Panc1 (cell line): ENCODE results near the gene AADACL3. TPM values are rescaled to one million over a fixed set of nuclear protein-coding genes. Genes with fewer than 3 reads are reported as not detected.

ENCODE experiments used
- ATAC-seq: fragments of 200-7000 bp; cut with Tn5 transposase; 2 replicates; pipeline ENCODE4 v1.9.1; 2020; ENCODE audit warnings: mild to moderate bottlenecking, moderate library complexity
- BruUV-seq: library from RNA; stranded (reverse); fragments of 400-500 nt; replicated peaks from 2 replicates; lab custom pipeline; 2021; lab: Mats Ljungman, UMichigan
- CTCF ChIA-PET: fragments of 300-600 bp; sonication (Branson Sonifier 250); formaldehyde crosslinking; loops from one replicate; lab custom pipeline; 2022; ENCODE audit warnings: antibody characterized with exemption; lab: Charles Lee
- POLR2A ChIA-PET: fragments of 300-600 bp; sonication (Branson Sonifier 250); formaldehyde crosslinking; loops from one replicate; lab custom pipeline; 2022; ENCODE audit warnings: antibody characterized with exemption; lab: Charles Lee
- DNase-seq: peaks from one replicate; pipeline ENCODE4 v3.0.0-alpha.2; 2010; ENCODE audit warnings: low read depth, low spot score
- H3K27ac ChIP-seq: 2 replicates; pipeline ENCODE4 v1.5.1; 2011; ENCODE audit warnings: mild to moderate bottlenecking, low read length, inconsistent platforms
- H3K27me3 ChIP-seq: fragments of 200-500 bp; sonication (Bioruptor generic); 2 replicates; pipeline ENCODE4 v1.6.0; 2014; ENCODE audit warnings: low read length, inconsistent platforms; ENCODE audit not compliant: control insufficient read depth, insufficient read depth
- H3K36me3 ChIP-seq: fragments of 200-500 bp; sonication (Bioruptor generic); 2 replicates; pipeline ENCODE4 v1.5.1; 2014; ENCODE audit warnings: inconsistent platforms, mild to moderate bottlenecking, low read length, moderate library complexity; ENCODE audit not compliant: control insufficient read depth, insufficient read depth
- H3K4me1 ChIP-seq: 2 replicates; pipeline ENCODE4 v1.5.1; 2011; ENCODE audit warnings: inconsistent platforms, mild to moderate bottlenecking, low read length, moderate library complexity; ENCODE audit not compliant: control insufficient read depth, insufficient read depth
- H3K4me3 ChIP-seq, 2 experiments: 2 replicates each; pipeline ENCODE4 v1.5.1; 2011 to 2012; ENCODE audit warnings: low read depth in 2 of 2, low read length in 2 of 2, mild to moderate bottlenecking in 2 of 2, inconsistent platforms in 1 of 2, moderate library complexity in 1 of 2
- H3K9me3 ChIP-seq: fragments of 200-500 bp; sonication (Bioruptor generic); 2 replicates; pipeline ENCODE4 v1.5.1; 2014; ENCODE audit warnings: low read depth, mild to moderate bottlenecking, inconsistent platforms, low read length, moderate library complexity; ENCODE audit not compliant: control insufficient read depth, insufficient read depth
- CTCF ChIP-seq: fragments of 450-650 bp; IDR thresholded peaks from 2 replicates; pipeline ENCODE4 v1.5.1; 2017; ENCODE audit warnings: mild to moderate bottlenecking
- POLR2AphosphoS5 ChIP-seq: IDR thresholded peaks from 2 replicates; pipeline ENCODE4 v1.6.1; 2012; ENCODE audit warnings: mild to moderate bottlenecking, low read depth, low read length, moderate library complexity
- REST ChIP-seq, 2 experiments: IDR thresholded peaks; 2 replicates each; pipeline ENCODE4 v1.6.1; 2011 to 2012; ENCODE audit warnings: low read depth in 2 of 2, control low read depth in 1 of 2, low read length in 1 of 2, mild to moderate bottlenecking in 1 of 2, moderate library complexity in 1 of 2; ENCODE audit not compliant: insufficient read depth in 1 of 2
- SIN3A ChIP-seq: IDR thresholded peaks from 2 replicates; pipeline ENCODE4 v1.6.1; 2012; ENCODE audit warnings: low read depth, mild to moderate bottlenecking, low read length, moderate library complexity, borderline replicate concordance; ENCODE audit not compliant: insufficient read depth
- TCF7L2 ChIP-seq: IDR thresholded peaks from 2 replicates; pipeline ENCODE4 v1.6.1; 2011; ENCODE audit warnings: mild to moderate bottlenecking, low read depth, low read length, inconsistent platforms
- in situ Hi-C: cut with HindIII; loops from 2 replicates; pipeline ENCODE4 v1.10.0; 2016; ENCODE audit warnings: low sequenced_read_pairs, low pct_unique_long_range_greater_than_20kb
- intact Hi-C: fragments of 100-400 bp; cut with micrococcal nuclease; formaldehyde crosslinking; loops from one replicate; pipeline ENCODE4 v1.10.0; 2022; ENCODE audit not compliant: unreplicated experiment
- total RNA-seq: library from RNA; stranded (reverse); gene quantifications from one replicate; pipeline ENCODE4 v1.2.1, GENCODE V29; 2021; ENCODE audit not compliant: unreplicated experiment

The AADACL3 gene
- total RNA-seq, 1 experiment from 2014 or later, result not detected

GRCh38 chr1:12756273-12756672 is 40.4 kb downstream of the AADACL3 start:
- ChIA-PET POLR2A (no interaction called here), CTCF (no interaction called here)
- no TSS peak for BruUV-seq
- intact Hi-C loops, result no loop called here
- peaks cover 30% of the 10 kb centered on the region for H3K27me3 ChIP-seq
- H3K36me3 ChIP-seq, result no peaks in the 10 kb centered on the region
- in situ Hi-C loops, result no loop called here
- no peaks in the 10 kb centered on the region for H3K4me1 ChIP-seq
- H3K9me3 ChIP-seq, result no peaks in the 10 kb centered on the region
- no peak for DNase-seq
- no peak for ATAC-seq
- H3K4me3 ChIP-seq, result no peak overlapping the region
- H3K27ac ChIP-seq, result no peak overlapping the region
- TF ChIP-seq POLR2AphosphoS5 (no peak), CTCF (no peak)

GRCh38 chr1:12756768-12757413 is 41.0 kb downstream of the AADACL3 start:
- Histone ChIP-seq H3K27me3 (peaks cover 30% of the 10 kb centered on the region), H3K9me3 (no peaks in the 10 kb centered on the region), H3K36me3 (no peaks in the 10 kb centered on the region), H3K27ac (no peak overlapping the region), H3K4me1 (no peaks in the 10 kb centered on the region), H3K4me3 (no peak overlapping the region)
- TF ChIP-seq TCF7L2, result no peak
- TF ChIP-seq CTCF, result no peak
- no peak for TF ChIP-seq POLR2AphosphoS5
- TF ChIP-seq REST (IDR thresholded peaks at IDR 0.05; ENCODE audit: insufficient read depth in 1 of 2, low read depth in 2 of 2, low read length in 1 of 2), result no peak
- no peak for TF ChIP-seq SIN3A
- no peak for DNase-seq
- no TSS peak for BruUV-seq
- ChIA-PET POLR2A (no interaction called here), CTCF (no interaction called here)
- in situ Hi-C loops (no loop called here), intact Hi-C loops (no loop called here)
- no peak for ATAC-seq
